Left ventricle myocardium inferior (tissue), 1 donor: ENCODE data around the gene TBL1X. TPM values are rescaled to one million over a fixed set of nuclear protein-coding genes. Genes with fewer than 3 reads are reported as not detected.

Experiments
- DNase-seq: peaks from one replicate; pipeline ENCODE4 v3.0.0-alpha.2; 2020
- H3K27ac ChIP-seq: fragments of 200-600 bp; replicated peaks from 2 replicates; pipeline ENCODE4 v1.8.0; 2021
- H3K27me3 ChIP-seq: fragments of 200-600 bp; 2 replicates; pipeline ENCODE4 v1.8.0; 2021; ENCODE audit warnings: low read depth
- H3K36me3 ChIP-seq: fragments of 200-600 bp; 2 replicates; pipeline ENCODE4 v1.8.0; 2021
- H3K4me1 ChIP-seq: fragments of 200-600 bp; 2 replicates; pipeline ENCODE4 v1.8.0; 2021
- H3K4me3 ChIP-seq: fragments of 200-600 bp; 2 replicates; pipeline ENCODE4 v1.8.0; 2021; ENCODE audit warnings: mild to moderate bottlenecking, moderate library complexity
- H3K9me3 ChIP-seq: fragments of 200-600 bp; replicated peaks from 2 replicates; pipeline ENCODE4 v1.8.0; 2021
- intact Hi-C: fragments of 100-400 bp; cut with micrococcal nuclease; formaldehyde crosslinking; loops from one replicate; pipeline ENCODE4 v1.11.0; 2022
- total RNA-seq: library from RNA; stranded (reverse); fragmentation: NEBNext Ultra II Directional; extraction: Animal tissue kit (Norgen Biotek cat#: 25700); gene quantifications from one replicate; pipeline ENCODE4 v1.2.1, GENCODE V29; 2021
- TF ChIP-seq, protein P1 (sequence below): fragments of 200-600 bp; IDR thresholded peaks from 2 replicates; pipeline ENCODE4 v1.8.0; 2021; ENCODE audit warnings: antibody characterized with exemption, mild to moderate bottlenecking, borderline replicate concordance
- donor health status: DM: no; HTN: yes; CAD: no; lungs with severe emphysema.

Gene TBL1X
- total RNA-seq, 1 donor from 2014 or later, result 9.4 TPM

DNA sequence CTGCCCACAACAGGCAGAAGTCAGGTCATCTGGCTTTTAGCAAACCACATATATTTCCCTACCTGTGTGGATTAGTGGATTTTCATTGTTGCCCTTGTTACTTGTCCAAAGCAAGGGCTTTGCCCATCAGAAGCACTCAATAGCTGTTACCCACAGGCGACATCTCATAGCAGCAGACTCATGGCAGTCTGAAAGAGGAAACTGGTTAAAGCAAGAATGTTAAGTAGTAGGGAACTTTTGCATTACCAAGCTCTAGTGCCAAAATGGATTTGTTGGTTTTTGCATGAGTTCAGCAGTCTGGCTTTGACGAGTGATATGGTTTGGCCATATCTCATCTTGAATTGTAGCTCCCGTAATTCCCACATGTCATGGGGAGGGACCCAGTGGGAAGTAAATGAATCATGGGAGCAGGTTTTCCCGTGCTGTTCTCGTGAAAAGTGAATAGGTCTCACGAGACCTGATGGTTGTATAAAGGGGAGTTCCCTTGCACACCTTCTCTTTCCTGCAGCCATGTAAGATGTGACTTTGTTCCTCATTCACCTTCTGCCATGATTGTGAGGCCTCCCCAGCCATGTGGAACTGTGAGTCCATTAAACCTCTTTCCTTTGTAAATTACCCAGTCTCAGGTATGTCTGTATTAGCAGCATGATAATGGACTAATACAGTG lies 192.9 kb downstream of the TBL1X start:
- Histone ChIP-seq H3K4me1 (peaks cover 3% of the 10 kb centered on the region), H3K9me3 (no peaks in the 10 kb centered on the region), H3K4me3 (no peak overlapping the region), H3K36me3 (no peaks in the 10 kb centered on the region), H3K27ac (no peak overlapping the region), H3K27me3 (no peaks in the 10 kb centered on the region)
- intact Hi-C loops, result no loop called here
- TF ChIP-seq, protein P1, sequence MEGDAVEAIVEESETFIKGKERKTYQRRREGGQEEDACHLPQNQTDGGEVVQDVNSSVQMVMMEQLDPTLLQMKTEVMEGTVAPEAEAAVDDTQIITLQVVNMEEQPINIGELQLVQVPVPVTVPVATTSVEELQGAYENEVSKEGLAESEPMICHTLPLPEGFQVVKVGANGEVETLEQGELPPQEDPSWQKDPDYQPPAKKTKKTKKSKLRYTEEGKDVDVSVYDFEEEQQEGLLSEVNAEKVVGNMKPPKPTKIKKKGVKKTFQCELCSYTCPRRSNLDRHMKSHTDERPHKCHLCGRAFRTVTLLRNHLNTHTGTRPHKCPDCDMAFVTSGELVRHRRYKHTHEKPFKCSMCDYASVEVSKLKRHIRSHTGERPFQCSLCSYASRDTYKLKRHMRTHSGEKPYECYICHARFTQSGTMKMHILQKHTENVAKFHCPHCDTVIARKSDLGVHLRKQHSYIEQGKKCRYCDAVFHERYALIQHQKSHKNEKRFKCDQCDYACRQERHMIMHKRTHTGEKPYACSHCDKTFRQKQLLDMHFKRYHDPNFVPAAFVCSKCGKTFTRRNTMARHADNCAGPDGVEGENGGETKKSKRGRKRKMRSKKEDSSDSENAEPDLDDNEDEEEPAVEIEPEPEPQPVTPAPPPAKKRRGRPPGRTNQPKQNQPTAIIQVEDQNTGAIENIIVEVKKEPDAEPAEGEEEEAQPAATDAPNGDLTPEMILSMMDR, result no peak
- no peak for DNase-seq

DNA sequence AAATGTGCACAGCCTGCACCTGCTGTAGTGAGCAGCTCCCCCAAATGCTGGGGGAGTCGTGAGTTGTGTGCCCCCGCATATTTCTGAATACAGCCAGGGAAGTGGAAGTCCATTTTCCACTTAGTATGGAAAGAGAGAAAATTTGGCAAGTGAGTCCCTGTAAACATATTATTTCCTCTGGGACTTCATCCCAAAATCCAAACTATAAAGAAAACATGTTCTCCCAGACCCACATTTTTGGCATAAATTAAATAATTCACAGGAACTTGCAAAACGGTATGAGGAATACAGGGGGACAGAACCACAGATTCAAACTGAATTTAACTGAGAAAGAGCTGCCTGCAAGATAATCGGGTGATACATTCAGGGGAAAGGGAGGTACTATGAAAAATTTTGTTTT lies 193.6 kb downstream of the TBL1X start:
- Histone ChIP-seq H3K36me3 (no peaks in the 10 kb centered on the region), H3K27me3 (no peaks in the 10 kb centered on the region), H3K4me1 (peaks cover 3% of the 10 kb centered on the region), H3K9me3 (no peaks in the 10 kb centered on the region), H3K4me3 (no peak overlapping the region), H3K27ac (no peak overlapping the region)
- TF ChIP-seq, protein P1, result no peak
- DNase-seq, result no peak
- intact Hi-C loops, result no loop called here

DNA sequence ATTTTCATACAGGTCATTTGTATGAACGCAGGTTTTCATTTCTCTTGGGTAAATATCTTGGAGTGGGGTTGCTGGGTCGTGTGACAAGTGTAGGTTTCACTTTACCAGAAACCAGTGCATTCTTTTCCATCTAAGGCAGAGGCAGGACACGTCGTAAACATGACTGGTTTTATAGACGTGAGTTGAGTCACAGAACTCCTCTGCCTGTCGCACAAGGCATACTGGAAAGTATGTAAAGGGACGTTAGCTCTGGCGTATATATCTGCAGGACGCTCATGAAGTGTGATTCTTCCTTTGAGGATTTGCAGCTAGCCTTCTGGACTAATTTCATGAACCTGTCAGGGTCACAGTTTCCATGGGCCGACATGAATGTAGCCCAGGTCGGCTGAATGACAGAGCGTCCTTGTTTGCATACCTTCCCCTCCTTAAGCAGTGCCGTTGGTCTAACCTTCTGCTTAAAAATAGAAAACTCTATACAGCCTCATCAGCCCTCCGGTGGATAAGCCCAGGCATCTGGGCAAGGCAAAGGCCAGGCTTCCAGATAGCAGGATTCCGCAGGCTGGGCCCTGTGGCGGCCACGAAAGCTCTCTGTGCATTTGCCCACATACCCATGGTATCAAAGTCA lies 194.8 kb downstream of the TBL1X start:
- no peak overlapping the region for H3K4me3 ChIP-seq
- H3K4me1 ChIP-seq, result peaks cover 3% of the 10 kb centered on the region
- DNase-seq, result no peak
- H3K9me3 ChIP-seq, result no peaks in the 10 kb centered on the region
- H3K27me3 ChIP-seq, result no peaks in the 10 kb centered on the region
- H3K27ac ChIP-seq, result no peak overlapping the region
- TF ChIP-seq, protein P1, result no peak
- no peaks in the 10 kb centered on the region for H3K36me3 ChIP-seq
- intact Hi-C loops, result no loop called here

DNA sequence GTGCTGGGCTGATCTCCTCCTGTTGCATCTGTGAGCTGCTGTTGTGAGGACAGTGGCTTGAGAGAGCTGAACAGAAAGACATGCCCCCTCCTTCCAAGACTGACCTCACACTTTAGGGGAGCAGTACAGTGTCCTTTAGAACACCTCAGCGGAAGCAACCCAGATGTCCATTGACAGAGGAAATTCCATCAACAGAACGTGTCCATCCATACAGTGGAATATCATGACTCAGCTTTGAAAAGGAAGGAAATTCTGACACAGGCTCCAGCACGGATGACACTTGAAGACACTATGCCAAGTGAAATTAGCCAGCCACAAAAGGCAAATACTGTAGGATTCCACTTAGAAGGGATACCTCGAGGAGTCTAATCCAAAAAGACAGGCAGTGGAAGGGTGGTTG lies 197.3 kb downstream of the TBL1X start:
- no peaks in the 10 kb centered on the region for H3K9me3 ChIP-seq
- intact Hi-C loops, result no loop called here
- no peaks in the 10 kb centered on the region for H3K4me1 ChIP-seq
- TF ChIP-seq, protein P1, result no peak
- no peaks in the 10 kb centered on the region for H3K36me3 ChIP-seq
- no peak overlapping the region for H3K27ac ChIP-seq
- DNase-seq, result no peak
- H3K4me3 ChIP-seq, result no peak overlapping the region
- no peaks in the 10 kb centered on the region for H3K27me3 ChIP-seq

DNA sequence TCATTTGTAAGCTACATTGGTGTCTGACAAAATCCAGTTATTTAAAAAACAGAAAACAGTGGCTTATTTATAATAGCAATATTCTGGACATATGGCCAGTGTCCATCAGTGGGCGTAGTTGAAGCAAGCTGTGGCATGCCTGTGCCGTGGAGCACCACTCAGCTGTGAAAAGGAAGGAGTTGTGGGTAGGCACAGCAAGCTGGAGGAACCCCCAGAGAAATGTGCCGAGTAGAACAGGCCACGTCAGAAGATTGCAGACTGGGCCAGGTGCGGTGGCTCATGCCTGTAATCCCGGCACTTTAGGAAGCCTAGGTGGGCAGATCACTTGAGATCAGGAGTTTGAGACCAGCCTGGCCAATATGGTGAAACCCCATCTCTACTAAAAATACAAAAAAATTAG lies 198.4 kb downstream of the TBL1X start:
- no peaks in the 10 kb centered on the region for H3K27me3 ChIP-seq
- TF ChIP-seq, protein P1, result no peak
- intact Hi-C loops, result no loop called here
- no peak overlapping the region for H3K4me3 ChIP-seq
- DNase-seq, result no peak
- H3K9me3 ChIP-seq, result no peaks in the 10 kb centered on the region
- no peaks in the 10 kb centered on the region for H3K36me3 ChIP-seq
- H3K27ac ChIP-seq, result no peak overlapping the region
- H3K4me1 ChIP-seq, result no peaks in the 10 kb centered on the region
